HepG2 (cell line): ENCODE measurements around the gene SNAP25. TPM values are rescaled to one million over a fixed set of nuclear protein-coding genes. Genes with fewer than 3 reads are reported as not detected.

Experiments used
- ATAC-seq: fragments of 200-7000 bp; cut with Tn5 transposase; 3 replicates; pipeline ENCODE4 v1.9.1; 2020; ENCODE audit warnings: mild to moderate bottlenecking, moderate library complexity
- BruUV-seq: library from RNA; stranded (reverse); fragments of 400-500 nt; replicated peaks from 2 replicates; lab custom pipeline; 2021; lab: Mats Ljungman, UMichigan
- CTCF ChIA-PET: fragments of 300-600 bp; formaldehyde crosslinking; extraction: SDS; loops from one replicate; lab custom pipeline; 2021; ENCODE audit warnings: low total read pairs, inconsistent platforms, low intra/inter-chr PET ratio; lab: Yijun Ruan, JAX
- POLR2A ChIA-PET: fragments of 350-600 bp; sonication (Branson Sonifier 250); formaldehyde crosslinking; loops from one replicate; lab custom pipeline; 2020; ENCODE audit warnings: antibody characterized with exemption, inconsistent platforms; lab: Yijun Ruan, JAX
- DNase-seq: peaks from one replicate; pipeline ENCODE4 v3.0.0-alpha.2; 2015; ENCODE audit warnings: low spot score
- FAIRE-seq: peaks from 3 replicates; lab custom pipeline; 2011; peaks lifted over from hg19 to GRCh38; lab: Jason Lieb, UNC
- H2AFZ ChIP-seq: one replicate; pipeline ENCODE4 v1.6.1; 2011; ENCODE audit warnings: low read length, inconsistent platforms
- H3K27ac ChIP-seq: fragments of 300-600 bp; 3 replicates; pipeline ENCODE4 v1.8.0; 2011; ENCODE audit warnings: mixed run types, mild to moderate bottlenecking, mixed read lengths, low read length, inconsistent platforms; ENCODE audit not compliant: insufficient read depth; ENCODE audit errors: extremely low read length
- H3K27me3 ChIP-seq, 2 experiments: fragments of 200-600 bp in 1 of 2; 2 replicates in 1 of 2; 3 replicates in 1 of 2; pipeline versions ENCODE4 v1.6.0 to v1.8.0; 2011; ENCODE audit warnings: low read length in 2 of 2, mild to moderate bottlenecking in 2 of 2, moderate library complexity in 2 of 2, inconsistent platforms in 1 of 2; ENCODE audit not compliant: insufficient read depth in 2 of 2, control insufficient read depth in 1 of 2
- H3K36me3 ChIP-seq, 2 experiments: fragments of 200-600 bp in 1 of 2; replicated peaks in 1 of 2; 2 replicates in 1 of 2; 3 replicates in 1 of 2; pipeline versions ENCODE4 v1.5.1 to v1.8.0; 2011; ENCODE audit warnings: low read length in 2 of 2, inconsistent platforms in 1 of 2; ENCODE audit not compliant: insufficient read depth in 2 of 2, control insufficient read depth in 1 of 2
- H3K4me1 ChIP-seq: 2 replicates; pipeline ENCODE4 v1.5.1; 2012; ENCODE audit warnings: low read length, inconsistent platforms; ENCODE audit not compliant: insufficient read depth
- H3K4me2 ChIP-seq: 2 replicates; pipeline ENCODE4 v1.6.0; 2011; ENCODE audit warnings: low read depth, low read length, inconsistent platforms
- H3K4me3 ChIP-seq, 3 experiments: fragments of 200-600 bp in 1 of 3; sonication (generic), shearing (Covaris generic) in 1 of 3; replicated peaks in 1 of 3; 2 replicates each; pipeline ENCODE4 v1.5.1; 2011 to 2016; ENCODE audit warnings: low read length in 3 of 3, inconsistent platforms in 2 of 3, low read depth in 2 of 3, mild to moderate bottlenecking in 2 of 3, control low read depth in 1 of 3, mixed read lengths in 1 of 3; ENCODE audit not compliant: insufficient read depth in 1 of 3
- H3K79me2 ChIP-seq: one replicate; pipeline ENCODE4 v1.6.1; 2011; ENCODE audit warnings: low read length, inconsistent platforms; ENCODE audit not compliant: insufficient read depth
- H3K9ac ChIP-seq: 2 replicates; pipeline ENCODE4 v1.6.0; 2011; ENCODE audit warnings: mild to moderate bottlenecking, low read depth, low read length, inconsistent platforms; ENCODE audit not compliant: insufficient read depth
- H3K9me3 ChIP-seq: 2 replicates; pipeline ENCODE4 v1.5.1; 2012; ENCODE audit warnings: mild to moderate bottlenecking, low read length
- H4K20me1 ChIP-seq: 2 replicates; pipeline ENCODE4 v1.6.0; 2011; ENCODE audit warnings: inconsistent platforms, mild to moderate bottlenecking, low read length, moderate library complexity; ENCODE audit not compliant: insufficient read depth
- ELK4 ChIP-seq: sonication (generic); formaldehyde crosslinking; IDR thresholded peaks from 2 replicates; pipeline ENCODE4 v1.9.0; 2021; ENCODE audit warnings: missing genetic modification reagents, borderline replicate concordance
- ZBTB40 ChIP-seq, 2 experiments: fragments of 450-650 bp in 1 of 2; sonication (generic) in 1 of 2; formaldehyde crosslinking in 1 of 2; IDR thresholded peaks; 2 replicates each; pipeline versions ENCODE4 v1.6.1 to v1.8.0; 2016 to 2022; ENCODE audit warnings: antibody characterized with exemption in 1 of 2, mild to moderate bottlenecking in 1 of 2, missing genetic modification reagents in 1 of 2
- WGBS: methylation state at CpG from one replicate; pipeline ENCODE4 v1.1.6; 2017; ENCODE audit warnings: low lambda C conversion rate; 5-methylcytosine and 5-hydroxymethylcytosine counted together
- in situ Hi-C: cut with HindIII; loops from 2 replicates; pipeline ENCODE4 v1.10.0; 2017; ENCODE audit warnings: low pct_unique_long_range_greater_than_20kb; ENCODE audit not compliant: extremely low pct_ligation_motif_present
- intact Hi-C: fragments of 100-400 bp; cut with micrococcal nuclease; formaldehyde crosslinking; loops from one replicate; pipeline ENCODE4 v1.10.0; 2022; ENCODE audit not compliant: unreplicated experiment
- polyA plus RNA-seq, 8 experiments: library from polyadenylated mRNA; depleted of rRNA in 3 of 8; stranded (reverse) in 7 of 8; unstranded in 1 of 8; fragments of >200 nt; fragmentation: Illumina TruSeq in 4 of 8; extraction: Trizol in 4 of 8; gene quantifications; 2 replicates each; pipeline versions ENCODE4 v1.2.1 to v1.2.3, GENCODE V29; 2011 to 2016; ENCODE audit warnings: low read depth in 4 of 8, missing spikeins in 1 of 8, mixed read lengths in 1 of 8; ENCODE audit not compliant: insufficient read depth in 1 of 8
- total RNA-seq, 5 experiments: library from RNA; depleted of rRNA; stranded (reverse); fragments of >200 nt; fragmentation: Illumina TruSeq; extraction: Trizol; gene quantifications; 2 replicates each; pipeline ENCODE4 v1.2.3, GENCODE V29; 2016; ENCODE audit warnings: low read depth in 1 of 5

SNAP25 gene
- total and polyA plus RNA-seq, 2 of the 13 experiments (the other 11 are each of a cell fraction or from before 2014, with no cell fraction given): not detected

DNA sequence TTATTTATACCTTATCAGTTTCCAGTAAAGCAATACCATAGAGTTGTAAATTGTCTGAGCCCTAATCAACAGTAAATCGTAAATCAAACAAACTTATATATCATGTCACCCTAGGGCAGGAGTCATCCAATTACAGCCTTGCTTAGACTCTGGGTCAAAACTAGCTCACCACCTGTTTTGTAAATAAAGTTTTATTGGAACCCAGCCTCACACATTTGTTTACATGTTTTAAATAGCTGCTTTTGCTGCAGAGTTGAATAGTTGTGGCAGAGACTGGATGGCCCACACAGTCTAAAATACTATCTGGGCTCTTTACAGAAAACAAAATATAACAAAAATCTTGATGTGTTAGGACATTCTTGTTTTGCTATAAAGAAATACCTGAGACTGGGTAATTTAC, 121.0 kb downstream of the SNAP25 start:
- no peaks in the 10 kb centered on the region for H3K27me3 ChIP-seq

More for the DNA sequence above, 121.0 kb downstream of the SNAP25 start:
- H3K79me2 ChIP-seq: no peaks in the 10 kb centered on the region
- H3K36me3 ChIP-seq: no peaks in the 10 kb centered on the region
- POLR2A ChIA-PET: no interaction called here
- DNase-seq (no peak), ATAC-seq (no peak), FAIRE-seq (no peak)
- no peak overlapping the region for H3K4me3 ChIP-seq
- no peak overlapping the region for H3K4me2 ChIP-seq
- CTCF ChIA-PET: no interaction called here
- TF ChIP-seq ELK4 (CRISPR knock-in tag) (no peak), ZBTB40 (IDR thresholded peaks at IDR 0.05) (peak; percentile 40), ZBTB40 (CRISPR knock-in tag; IDR thresholded peaks at IDR 0.05) (peak; percentile 73; the same call in 1 of the 2 replicates)
- intact Hi-C loops: no loop called here
- no peaks in the 10 kb centered on the region for H3K9me3 ChIP-seq
- in situ Hi-C loops: no loop called here
- no peak overlapping the region for H3K27ac ChIP-seq
- no peaks in the 10 kb centered on the region for H3K4me1 ChIP-seq
- WGBS: 95% methylated on average over 1 of the region's 1 CpG
- no peak overlapping the region for H3K9ac ChIP-seq
- no peak overlapping the region for H2AFZ ChIP-seq
- no peaks in the 10 kb centered on the region for H4K20me1 ChIP-seq
- no TSS peak for BruUV-seq
